ENCODE measurements around the gene CLCF1. TPM values are rescaled to one million over a fixed set of nuclear protein-coding genes. Genes with fewer than 3 reads are reported as not detected.
"Not testable (repeated sequence)": the region's sequence is repeated elsewhere in the genome, so short reads cannot be mapped to it uniquely, and the experiment has no call there.

The CLCF1 gene
- total and polyA plus RNA-seq, 2 of the 13 experiments (the other 11 are each of a cell fraction or from before 2014, with no cell fraction given) = 0.49 to 0.78 TPM

DNA sequence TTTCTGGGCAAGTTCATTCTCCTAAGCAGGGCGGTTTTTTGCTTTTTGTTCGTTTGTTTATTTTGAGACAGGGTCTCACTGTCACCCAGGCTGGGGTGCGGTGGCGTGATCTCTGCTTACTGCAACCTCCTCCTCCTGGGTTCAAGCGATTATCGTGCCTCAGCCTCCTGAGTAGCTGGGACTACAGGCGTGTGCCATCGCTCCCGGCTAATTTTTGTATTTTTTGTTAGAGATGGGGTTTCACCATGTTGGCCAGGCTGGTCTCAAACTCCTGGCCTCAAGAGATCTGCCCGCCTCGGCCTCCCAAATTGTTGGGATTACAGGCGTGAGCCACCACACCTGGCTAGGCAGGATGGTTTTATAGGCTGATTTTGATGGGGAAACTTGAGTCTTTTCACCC, 54.5 kb downstream of the CLCF1 start:
- H3K27ac ChIP-seq (ENCODE audit: extremely low read length, insufficient read depth, low read length); H3K36me3 ChIP-seq (replicated peaks in 1 of 2; ENCODE audit: control insufficient read depth in 1 of 2, insufficient read depth in 2 of 2, low read length in 2 of 2); DNase-seq (ENCODE audit: low spot score); FAIRE-seq; H2AFZ ChIP-seq (ENCODE audit: low read length); H3K79me2 ChIP-seq (ENCODE audit: insufficient read depth, low read length); H4K20me1 ChIP-seq (ENCODE audit: insufficient read depth, low read length); ATAC-seq; H3K27me3 ChIP-seq (ENCODE audit: control insufficient read depth in 1 of 2, insufficient read depth in 2 of 2, low read length in 2 of 2); POLR2A ChIA-PET; BruUV-seq (replicated peaks); H3K9me3 ChIP-seq (ENCODE audit: low read length): not testable (repeated sequence)
- in situ Hi-C loops (cut with HindIII; ENCODE audit: extremely low pct_ligation_motif_present, low pct_unique_long_range_greater_than_20kb) = loop anchor here (5.0 kb wide), 2 partner anchors 57 to 237 kb away; no protein-coding TSS in a partner anchor
- Histone ChIP-seq H3K9ac (ENCODE audit: insufficient read depth, low read depth, low read length) (peak overlapping the region; percentile 72; the same call in 1 of the 2 replicates), H3K4me2 (ENCODE audit: low read depth, low read length) (peak overlapping the region; percentile 89), H3K4me1 (ENCODE audit: insufficient read depth, low read length) (peaks cover 15% of the 10 kb centered on the region), H3K4me3 (replicated peaks in 1 of 3; ENCODE audit: insufficient read depth in 1 of 3, low read depth in 2 of 3, low read length in 3 of 3) (peak overlapping the region in 2 of 3 experiments; percentile 64 to 85; a peak in 2 of 6 replicates)
- intact Hi-C loops (cut with micrococcal nuclease; ENCODE audit: unreplicated experiment) = loop anchor here (5.0 to 10.0 kb wide), 2 partner anchors 204 to 237 kb away; partner anchors contain the start of gene KDM2A
- CTCF ChIA-PET (ENCODE audit: low intra/inter-chr PET ratio, low total read pairs) = interaction anchor here (2.5 kb wide), 1 partner anchor 237 kb away, joined by 8 read pairs; no protein-coding TSS in a partner anchor
- WGBS (ENCODE audit: low lambda C conversion rate) = 79% methylated on average over 9 of the region's 12 CpGs

DNA sequence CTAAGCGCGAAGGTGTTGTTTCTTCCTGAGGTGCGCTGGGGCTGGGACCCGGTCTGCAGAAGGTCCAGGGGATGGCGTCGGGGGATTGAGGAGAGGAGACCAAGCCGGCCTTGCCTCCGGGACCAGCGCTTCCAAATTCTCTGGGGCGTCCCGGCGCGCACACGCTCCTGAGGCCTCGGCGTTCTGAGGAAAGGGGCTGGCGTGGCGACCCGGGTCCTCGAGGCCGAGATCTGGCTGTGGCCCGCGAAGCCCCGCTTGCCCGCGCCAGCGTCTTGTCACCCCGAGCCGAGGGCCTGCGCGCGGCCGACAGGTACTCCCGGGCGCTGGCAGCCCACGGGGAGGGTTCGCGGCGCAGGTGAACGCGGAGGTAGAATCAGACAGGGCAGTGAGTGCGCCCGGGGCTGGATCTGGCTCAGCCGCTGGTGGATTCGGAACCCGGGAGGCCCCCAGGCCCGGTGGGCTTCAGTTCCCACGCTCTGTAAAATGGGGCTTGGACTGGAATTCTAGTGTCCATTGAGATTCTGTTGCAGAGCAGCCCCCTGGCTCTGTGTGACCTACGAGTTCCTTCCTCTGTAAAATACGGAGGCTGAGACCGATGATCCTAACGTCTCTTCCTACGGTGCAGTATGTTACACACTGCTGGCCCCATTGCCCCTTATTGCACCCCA, 55.4 kb downstream of the CLCF1 start:
- ATAC-seq = peak; percentile 52
- BruUV-seq (replicated peaks) = TSS peak; percentile 48
- intact Hi-C loops (cut with micrococcal nuclease; ENCODE audit: unreplicated experiment) = loop anchor here (1.0 to 10.0 kb wide), 3 partner anchors 56 to 236 kb away; partner anchors contain the start of gene KDM2A
- Histone ChIP-seq H4K20me1 (ENCODE audit: insufficient read depth, low read length) (no peaks in the 10 kb centered on the region), H3K27ac (ENCODE audit: extremely low read length, insufficient read depth, low read length) (no peak overlapping the region), H3K9ac (ENCODE audit: insufficient read depth, low read depth, low read length) (peak overlapping the region; percentile 72), H3K9me3 (ENCODE audit: low read length) (no peaks in the 10 kb centered on the region), H3K79me2 (ENCODE audit: insufficient read depth, low read length) (no peaks in the 10 kb centered on the region), H2AFZ (ENCODE audit: low read length) (peak overlapping the region; percentile 46), H3K27me3 (ENCODE audit: control insufficient read depth in 1 of 2, insufficient read depth in 2 of 2, low read length in 2 of 2) (no peaks in the 10 kb centered on the region), H3K4me3 (replicated peaks in 1 of 3; ENCODE audit: insufficient read depth in 1 of 3, low read depth in 2 of 3, low read length in 3 of 3) (peak overlapping the region; percentile 64 to 85 (median 84)), H3K36me3 (replicated peaks in 1 of 2; ENCODE audit: control insufficient read depth in 1 of 2, insufficient read depth in 2 of 2, low read length in 2 of 2) (no peaks in the 10 kb centered on the region), H3K4me2 (ENCODE audit: low read depth, low read length) (peak overlapping the region; percentile 89), H3K4me1 (ENCODE audit: insufficient read depth, low read length) (peaks cover 15% of the 10 kb centered on the region)
- POLR2A ChIA-PET = interaction anchor here (0.6 to 3.8 kb wide), 14 partner anchors 14 to 84 kb away, joined by 3 to 35 read pairs (median 4); partner anchors contain the start of genes ANKRD13D, GRK2, POLD4 and PPP1CA
- DNase-seq (ENCODE audit: low spot score) = no peak
- no peak for FAIRE-seq
- in situ Hi-C loops (cut with HindIII; ENCODE audit: extremely low pct_ligation_motif_present, low pct_unique_long_range_greater_than_20kb) = loop anchor here (5.0 kb wide), 2 partner anchors 56 to 236 kb away; no protein-coding TSS in a partner anchor
- WGBS (ENCODE audit: low lambda C conversion rate) = 0% methylated on average over 7 of the region's 53 CpGs
- CTCF ChIA-PET (ENCODE audit: low intra/inter-chr PET ratio, low total read pairs) = interaction anchor here (0.6 to 2.5 kb wide), 5 partner anchors 29 to 237 kb away, joined by 3 to 31 read pairs (median 8); partner anchors contain the start of genes ANKRD13D and GRK2
- TF ChIP-seq HMG20A (CRISPR knock-in tag; IDR thresholded peaks at IDR 0.05; ENCODE audit: borderline replicate concordance) (no peak), MATR3 (CRISPR knock-in tag; IDR thresholded peaks at IDR 0.05) (no peak), ZNF782 (CRISPR knock-in tag; IDR thresholded peaks at IDR 0.05; ENCODE audit: borderline replicate concordance) (no peak), CENPT (CRISPR knock-in tag; IDR thresholded peaks at IDR 0.05; ENCODE audit: low read depth) (no peak), NR2C2 (CRISPR knock-in tag; IDR thresholded peaks at IDR 0.05; ENCODE audit: borderline replicate concordance) (0 out of 2 replicates have a peak, but pooled peaks have one; percentile 9), SMAD3 (CRISPR knock-in tag; IDR thresholded peaks at IDR 0.05) (0 out of 2 replicates have a peak, but pooled peaks have one; percentile 3), ZNF121 (CRISPR knock-in tag; IDR thresholded peaks at IDR 0.05) (peak; percentile 79), SP5 (CRISPR knock-in tag; IDR thresholded peaks at IDR 0.05; ENCODE audit: borderline replicate concordance, low read depth) (no peak)
- TF ChIP-seq, protein P1, sequence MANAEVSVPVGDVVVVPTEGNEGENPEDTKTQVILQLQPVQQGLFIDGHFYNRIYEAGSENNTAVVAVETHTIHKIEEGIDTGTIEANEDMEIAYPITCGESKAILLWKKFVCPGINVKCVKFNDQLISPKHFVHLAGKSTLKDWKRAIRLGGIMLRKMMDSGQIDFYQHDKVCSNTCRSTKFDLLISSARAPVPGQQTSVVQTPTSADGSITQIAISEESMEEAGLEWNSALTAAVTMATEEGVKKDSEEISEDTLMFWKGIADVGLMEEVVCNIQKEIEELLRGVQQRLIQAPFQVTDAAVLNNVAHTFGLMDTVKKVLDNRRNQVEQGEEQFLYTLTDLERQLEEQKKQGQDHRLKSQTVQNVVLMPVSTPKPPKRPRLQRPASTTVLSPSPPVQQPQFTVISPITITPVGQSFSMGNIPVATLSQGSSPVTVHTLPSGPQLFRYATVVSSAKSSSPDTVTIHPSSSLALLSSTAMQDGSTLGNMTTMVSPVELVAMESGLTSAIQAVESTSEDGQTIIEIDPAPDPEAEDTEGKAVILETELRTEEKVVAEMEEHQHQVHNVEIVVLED (CRISPR knock-in tag; IDR thresholded peaks at IDR 0.05; ENCODE audit: borderline replicate concordance) = no peak; the same call in 1 of the 2 replicates
- TF ChIP-seq, protein P2, sequence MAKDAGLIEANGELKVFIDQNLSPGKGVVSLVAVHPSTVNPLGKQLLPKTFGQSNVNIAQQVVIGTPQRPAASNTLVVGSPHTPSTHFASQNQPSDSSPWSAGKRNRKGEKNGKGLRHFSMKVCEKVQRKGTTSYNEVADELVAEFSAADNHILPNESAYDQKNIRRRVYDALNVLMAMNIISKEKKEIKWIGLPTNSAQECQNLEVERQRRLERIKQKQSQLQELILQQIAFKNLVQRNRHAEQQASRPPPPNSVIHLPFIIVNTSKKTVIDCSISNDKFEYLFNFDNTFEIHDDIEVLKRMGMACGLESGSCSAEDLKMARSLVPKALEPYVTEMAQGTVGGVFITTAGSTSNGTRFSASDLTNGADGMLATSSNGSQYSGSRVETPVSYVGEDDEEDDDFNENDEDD (CRISPR knock-in tag; IDR thresholded peaks at IDR 0.05; ENCODE audit: borderline replicate concordance) = 0 out of 2 replicates have a peak, but pooled peaks have one; percentile 17
- TF ChIP-seq, protein P3, sequence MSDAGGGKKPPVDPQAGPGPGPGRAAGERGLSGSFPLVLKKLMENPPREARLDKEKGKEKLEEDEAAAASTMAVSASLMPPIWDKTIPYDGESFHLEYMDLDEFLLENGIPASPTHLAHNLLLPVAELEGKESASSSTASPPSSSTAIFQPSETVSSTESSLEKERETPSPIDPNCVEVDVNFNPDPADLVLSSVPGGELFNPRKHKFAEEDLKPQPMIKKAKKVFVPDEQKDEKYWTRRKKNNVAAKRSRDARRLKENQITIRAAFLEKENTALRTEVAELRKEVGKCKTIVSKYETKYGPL (CRISPR knock-in tag; IDR thresholded peaks at IDR 0.05) = 0 out of 2 replicates have a peak, but pooled peaks have one; percentile 37

All from HepG2 (cell line).